GM12878 (cell line): Measurements from ENCODE around the gene PDE8B. TPM values are rescaled to one million over a fixed set of nuclear protein-coding genes. Genes with fewer than 3 reads are reported as not detected.

Experiments
- ATAC-seq: fragments of 200-7000 bp; cut with Tn5 transposase; 3 replicates; pipeline ENCODE4 v1.9.1; 2020; ENCODE audit warnings: mild to moderate bottlenecking, moderate library complexity
- BruUV-seq: library from RNA; stranded (reverse); fragments of 400-500 nt; replicated peaks from 2 replicates; lab custom pipeline; 2021; lab: Mats Ljungman, UMichigan
- CTCF ChIA-PET: fragments of 300-600 bp; sonication (Branson Sonifier 250); formaldehyde crosslinking; extraction: SDS; loops from one replicate; lab custom pipeline; 2021; ENCODE audit warnings: inconsistent platforms; lab: Yijun Ruan, JAX
- POLR2A ChIA-PET: fragments of 350-600 bp; formaldehyde crosslinking; extraction: SDS; loops from one replicate; lab custom pipeline; 2021; ENCODE audit warnings: inconsistent platforms; lab: Charles Lee
- RAD21 ChIA-PET: fragments of 300-600 bp; sonication (Branson Sonifier 250); formaldehyde crosslinking; loops from one replicate; lab custom pipeline; 2023; ENCODE audit warnings: antibody characterized with exemption; ENCODE audit not compliant: unreplicated experiment; lab: Charles Lee
- SMC1A ChIA-PET: fragments of 300-600 bp; sonication (Branson Sonifier 250); formaldehyde crosslinking; loops from one replicate; lab custom pipeline; 2023; ENCODE audit not compliant: unreplicated experiment, uncharacterized antibody; lab: Charles Lee
- DNase-seq: peaks from one replicate; pipeline ENCODE4 v3.0.0-alpha.2; 2011; ENCODE audit warnings: low read depth, low spot score
- FAIRE-seq: peaks from 3 replicates; lab custom pipeline; 2011; peaks lifted over from hg19 to GRCh38; lab: Jason Lieb, UNC
- H2AFZ ChIP-seq: 2 replicates; pipeline ENCODE4 v1.6.0; 2011; ENCODE audit warnings: low read depth, low read length, control low read depth; ENCODE audit not compliant: control insufficient read depth
- H3K27ac ChIP-seq: 2 replicates; pipeline ENCODE4 v1.5.1; 2011; ENCODE audit warnings: control low read depth; ENCODE audit not compliant: control insufficient read depth, insufficient read depth
- H3K27me3 ChIP-seq, 2 experiments: replicated peaks in 1 of 2; 2 replicates each; pipeline versions ENCODE4 v1.6.0 to v1.6.1; 2011; ENCODE audit warnings: low read length in 1 of 2; ENCODE audit not compliant: control insufficient read depth in 2 of 2, insufficient read depth in 2 of 2
- H3K36me3 ChIP-seq, 2 experiments: 2 replicates each; pipeline ENCODE4 v1.5.1; 2011; ENCODE audit warnings: low read length in 1 of 2; ENCODE audit not compliant: control insufficient read depth in 2 of 2, insufficient read depth in 2 of 2
- H3K4me1 ChIP-seq: 2 replicates; pipeline ENCODE4 v1.6.1; 2011; ENCODE audit warnings: mild to moderate bottlenecking, low read length, moderate library complexity, mixed read lengths; ENCODE audit not compliant: control insufficient read depth, insufficient read depth
- H3K4me2 ChIP-seq: 2 replicates; pipeline ENCODE4 v1.6.0; 2011; ENCODE audit warnings: control low read depth; ENCODE audit not compliant: control insufficient read depth, insufficient read depth
- H3K4me3 ChIP-seq: fragments of 200-600 bp; sonication (generic); 2 replicates; pipeline ENCODE4 v1.5.1; 2016
- H3K79me2 ChIP-seq: 2 replicates; pipeline ENCODE4 v1.6.0; 2011; ENCODE audit warnings: low read length; ENCODE audit not compliant: control insufficient read depth, insufficient read depth
- H3K9ac ChIP-seq: 2 replicates; pipeline ENCODE4 v1.8.0; 2011; ENCODE audit warnings: low read length, control low read depth, mixed read lengths; ENCODE audit not compliant: control insufficient read depth, insufficient read depth
- H3K9me3 ChIP-seq: replicated peaks from 3 replicates; pipeline ENCODE4 v1.5.1; 2011; ENCODE audit warnings: mild to moderate bottlenecking, low read length; ENCODE audit not compliant: control insufficient read depth, insufficient read depth
- H4K20me1 ChIP-seq: 2 replicates; pipeline ENCODE4 v1.6.0; 2011; ENCODE audit not compliant: control insufficient read depth, insufficient read depth
- FOS ChIP-seq: IDR thresholded peaks from 3 replicates; pipeline ENCODE4 v1.6.1; 2011; ENCODE audit warnings: borderline replicate concordance; ENCODE audit not compliant: insufficient read length; ENCODE audit errors: extremely low read depth
- HDGF ChIP-seq: fragments of 450-650 bp; IDR thresholded peaks from 2 replicates; pipeline ENCODE4 v1.6.1; 2016; ENCODE audit warnings: antibody characterized with exemption
- PKNOX1 ChIP-seq: fragments of 450-650 bp; IDR thresholded peaks from 2 replicates; pipeline ENCODE4 v1.6.1; 2016; ENCODE audit warnings: mild to moderate bottlenecking
- PRDM15 ChIP-seq: fragments of 450-650 bp; formaldehyde crosslinking; IDR thresholded peaks from 2 replicates; pipeline ENCODE4 v1.4.0; 2020; ENCODE audit warnings: mild to moderate bottlenecking, moderate library complexity
- TBL1XR1 ChIP-seq: IDR thresholded peaks from 2 replicates; pipeline ENCODE4 v1.6.1; 2012; ENCODE audit warnings: low read depth, low read length, improper control_type of control experiment
- WRNIP1 ChIP-seq: IDR thresholded peaks from 2 replicates; pipeline ENCODE4 v1.6.1; 2011; ENCODE audit warnings: low read depth, low read length, improper control_type of control experiment, borderline replicate concordance
- ZBTB33 ChIP-seq: fragments of 450-650 bp; IDR thresholded peaks from 2 replicates; pipeline ENCODE4 v1.6.1; 2017; ENCODE audit warnings: mild to moderate bottlenecking
- WGBS: methylation state at CpG from one replicate; pipeline ENCODE4 v1.1.6; 2016; ENCODE audit warnings: low lambda C conversion rate; ENCODE audit not compliant: insufficient replicate concordance, insufficient coverage; ENCODE audit errors: missing lambda C conversion rate; 5-methylcytosine and 5-hydroxymethylcytosine counted together
- in situ Hi-C: fragments of 300-500 bp; cut with MboI; formaldehyde crosslinking; loops from 9 replicates; pipeline ENCODE4 v1.14.3; 2018; ENCODE audit warnings: mixed read lengths
- intact Hi-C: fragments of 100-400 bp; cut with micrococcal nuclease; formaldehyde crosslinking; loops from one replicate; pipeline ENCODE4 v1.14.2; 2022; ENCODE audit not compliant: unreplicated experiment
- polyA plus RNA-seq, 11 experiments: library from polyadenylated mRNA; depleted of rRNA in 4 of 11; unstranded in 6 of 11; stranded (reverse) in 5 of 11; fragments of >200 nt; fragmentation: Nextera tagmentation in 4 of 11; fragmentation: Illumina TruSeq in 1 of 11; extraction: Ambion mirVana in 4 of 11; extraction: Trizol in 1 of 11; gene quantifications; 1 replicate in 1 of 11; 2 replicates in 10 of 11; pipeline versions ENCODE4 v1.2.1 to v1.2.3, GENCODE V29; 2011 to 2016; ENCODE audit warnings: inconsistent platforms in 2 of 11, missing spikeins in 2 of 11, low read depth in 1 of 11
- total RNA-seq, 4 experiments: library from RNA; depleted of rRNA in 3 of 4; stranded (reverse); fragments of >200 nt in 3 of 4; fragmentation: Illumina TruSeq in 1 of 4; extraction: Trizol in 1 of 4; gene quantifications; 2 replicates each; pipeline versions ENCODE4 v1.2.1 to v1.2.3, GENCODE V29; 2013 to 2021

PDE8B gene
- total and polyA plus RNA-seq, 10 of the 15 experiments (the other 5 are each of a cell fraction or from before 2014, with no cell fraction given) = 0.03 to 0.44 (median 0.20) TPM; not detected in 3

GRCh38 chr5:77424921-77425320, 214.4 kb downstream of the PDE8B start:
- intact Hi-C loops (no loop called here), in situ Hi-C loops (no loop called here)
- DNase-seq = no peak
- ChIA-PET RAD21 (interaction anchor here (1.7 kb wide), 1 partner anchor 68 kb away, joined by 5 read pairs; no protein-coding TSS in a partner anchor), POLR2A (interaction anchor here (1.1 kb wide), 1 partner anchor 165 kb away, joined by 3 read pairs; no protein-coding TSS in a partner anchor), CTCF (interaction anchor here (1.5 kb wide), 1 partner anchor 12 kb away, joined by 4 read pairs; no protein-coding TSS in a partner anchor), SMC1A (interaction anchor here (1.7 kb wide), 1 partner anchor 89 kb away, joined by 5 read pairs; no protein-coding TSS in a partner anchor)
- TF ChIP-seq ZBTB33 = no peak
- Histone ChIP-seq H4K20me1 (no peaks in the 10 kb centered on the region), H3K79me2 (no peaks in the 10 kb centered on the region), H3K4me1 (no peaks in the 10 kb centered on the region), H3K4me2 (no peak overlapping the region), H3K27me3 (no peaks in the 10 kb centered on the region), H3K4me3 (no peak overlapping the region), H3K36me3 (peaks cover 0 to 13% of the 10 kb centered on the region in 2 experiments; a peak in 2 of 4 replicates), H3K9ac (no peak overlapping the region), H3K27ac (no peak overlapping the region), H2AFZ (no peak overlapping the region), H3K9me3 (no peaks in the 10 kb centered on the region)
- no peak for ATAC-seq
- no TSS peak for BruUV-seq
- FAIRE-seq = no peak
- 97% methylated on average over 2 of the region's 2 CpGs for WGBS

- WGBS = 92% methylated on average over 5 of the region's 5 CpGs
- no peak overlapping the region for H3K9ac ChIP-seq
- FAIRE-seq (no peak), DNase-seq (no peak), ATAC-seq (no peak)
- no peaks in the 10 kb centered on the region for H4K20me1 ChIP-seq
- no peak overlapping the region for H3K4me3 ChIP-seq
- intact Hi-C loops = no loop called here
- no peak overlapping the region for H2AFZ ChIP-seq
- H3K79me2 ChIP-seq = no peaks in the 10 kb centered on the region
- BruUV-seq = no TSS peak
- H3K27me3 ChIP-seq = no peaks in the 10 kb centered on the region
- CTCF ChIA-PET = interaction anchor here (1.5 kb wide), 1 partner anchor 11 kb away, joined by 4 read pairs; no protein-coding TSS in a partner anchor
- no peaks in the 10 kb centered on the region for H3K9me3 ChIP-seq
- no peaks in the 10 kb centered on the region for H3K4me1 ChIP-seq
- peaks cover 0 to 16% of the 10 kb centered on the region in 2 experiments; a peak in 2 of 4 replicates for H3K36me3 ChIP-seq
- in situ Hi-C loops = no loop called here
- RAD21 ChIA-PET = no interaction called here
- no peak overlapping the region for H3K4me2 ChIP-seq
- no peak overlapping the region for H3K27ac ChIP-seq
- SMC1A ChIA-PET = interaction anchor here (1.3 to 3.3 kb wide), 4 partner anchors 10 to 339 kb away, joined by 3 to 21 read pairs (median 6); no protein-coding TSS in a partner anchor
- POLR2A ChIA-PET = interaction anchor here (1.1 kb wide), 1 partner anchor 165 kb away, joined by 3 read pairs; no protein-coding TSS in a partner anchor
- no peak for TF ChIP-seq WRNIP1
- TF ChIP-seq TBL1XR1 = no peak
- no peak for TF ChIP-seq PRDM15 (CRISPR knock-in tag)
- no peak for TF ChIP-seq HDGF
- no peak for TF ChIP-seq PKNOX1
- no peak for TF ChIP-seq FOS
Measured at GRCh38 chr5:77425420-77425819, 214.9 kb downstream of the PDE8B start.
